IgD-negative memory B cell (primary cell): ENCODE measurements around the gene NPAS3. TPM values are rescaled to one million over a fixed set of nuclear protein-coding genes. Genes with fewer than 3 reads are reported as not detected.

Experiments used
- H3K27ac Mint-ChIP-seq, 3 donors: one replicate each; pipeline ENCODE4 v1.8.0; 2020 to 2022; ENCODE audit warnings: mild to moderate bottlenecking in 3 of 3, mixed read lengths in 3 of 3, moderate library complexity in 1 of 3
- H3K27me3 Mint-ChIP-seq: one replicate; pipeline ENCODE4 v1.8.0; 2021; ENCODE audit warnings: mixed read lengths
- H3K36me3 Mint-ChIP-seq: one replicate; pipeline ENCODE4 v1.8.0; 2020; ENCODE audit warnings: mild to moderate bottlenecking, mixed read lengths
- H3K4me1 Mint-ChIP-seq, 3 donors: one replicate each; pipeline ENCODE4 v1.8.0; 2020 to 2022; ENCODE audit warnings: mixed read lengths in 3 of 3, mild to moderate bottlenecking in 1 of 3
- H3K4me3 Mint-ChIP-seq, 4 donors: one replicate each; pipeline ENCODE4 v1.8.0; 2020 to 2022; ENCODE audit warnings: mild to moderate bottlenecking in 4 of 4, mixed read lengths in 4 of 4, moderate library complexity in 3 of 4
- H3K9me3 Mint-ChIP-seq, 3 donors: one replicate each; pipeline ENCODE4 v1.8.0; 2020 to 2021; ENCODE audit warnings: mixed read lengths in 3 of 3, mild to moderate bottlenecking in 1 of 3
- polyA plus RNA-seq: library from polyadenylated mRNA; unstranded; fragments of 300-500 nt; fragmentation: Illumina TruSeq; gene quantifications from one replicate; pipeline ENCODE4 v1.2.3, GENCODE V29; 2021

NPAS3 gene
- polyA plus RNA-seq, 1 donor from 2014 or later: not detected

GRCh38 chr14:33570694-33571310 lies 632.1 kb downstream of the NPAS3 start:
- Mint-ChIP-seq H3K4me3 (no peak overlapping the region), H3K27me3 (no peaks in the 10 kb centered on the region), H3K36me3 (no peaks in the 10 kb centered on the region), H3K4me1 (no peaks in the 10 kb centered on the region), H3K9me3 (peaks cover 0 to 7% (median 0%) of the 10 kb centered on the region in 3 donors), H3K27ac (no peak overlapping the region)

GRCh38 chr14:33573301-33573880 lies 634.7 kb downstream of the NPAS3 start:
- Mint-ChIP-seq H3K36me3 (no peaks in the 10 kb centered on the region), H3K9me3 (peaks cover 0 to 8% (median 0%) of the 10 kb centered on the region in 3 donors), H3K27me3 (no peaks in the 10 kb centered on the region), H3K27ac (no peak overlapping the region), H3K4me1 (no peaks in the 10 kb centered on the region), H3K4me3 (no peak overlapping the region)

GRCh38 chr14:33576014-33576413 lies 637.3 kb downstream of the NPAS3 start:
- Mint-ChIP-seq H3K27me3 (no peaks in the 10 kb centered on the region), H3K4me1 (no peaks in the 10 kb centered on the region), H3K4me3 (no peak overlapping the region), H3K27ac (no peak overlapping the region), H3K36me3 (no peaks in the 10 kb centered on the region), H3K9me3 (peaks cover 0 to 14% (median 0%) of the 10 kb centered on the region in 3 donors)

- H3K36me3 Mint-ChIP-seq: no peaks in the 10 kb centered on the region
- no peaks in the 10 kb centered on the region for H3K4me1 Mint-ChIP-seq
- peaks cover 0 to 13% (median 0%) of the 10 kb centered on the region in 3 donors for H3K9me3 Mint-ChIP-seq
- H3K27ac Mint-ChIP-seq: no peak overlapping the region
- H3K27me3 Mint-ChIP-seq: no peaks in the 10 kb centered on the region
- no peak overlapping the region for H3K4me3 Mint-ChIP-seq
These were observed 640.0 kb downstream of the NPAS3 start for GRCh38 chr14:33578461-33579216.

- Mint-ChIP-seq H3K4me1 (no peaks in the 10 kb centered on the region), H3K27ac (no peak overlapping the region), H3K36me3 (no peaks in the 10 kb centered on the region), H3K27me3 (no peaks in the 10 kb centered on the region), H3K4me3 (no peak overlapping the region), H3K9me3 (peaks cover 0 to 13% (median 0%) of the 10 kb centered on the region in 3 donors)
These were observed 641.6 kb downstream of the NPAS3 start for GRCh38 chr14:33580231-33580749.

GRCh38 chr14:33580841-33581240 lies 642.2 kb downstream of the NPAS3 start:
- Mint-ChIP-seq H3K27me3 (no peaks in the 10 kb centered on the region), H3K4me3 (no peak overlapping the region), H3K4me1 (no peaks in the 10 kb centered on the region), H3K27ac (no peak overlapping the region), H3K36me3 (no peaks in the 10 kb centered on the region), H3K9me3 (peaks cover 0 to 8% (median 0%) of the 10 kb centered on the region in 3 donors)

- Mint-ChIP-seq H3K9me3 (peaks cover 0 to 3% (median 0%) of the 10 kb centered on the region in 3 donors), H3K4me3 (no peak overlapping the region), H3K4me1 (no peaks in the 10 kb centered on the region), H3K27ac (no peak overlapping the region), H3K27me3 (no peaks in the 10 kb centered on the region), H3K36me3 (no peaks in the 10 kb centered on the region)
These were observed 646.0 kb downstream of the NPAS3 start for GRCh38 chr14:33584697-33585096.

- Mint-ChIP-seq H3K27me3 (no peaks in the 10 kb centered on the region), H3K36me3 (no peaks in the 10 kb centered on the region), H3K4me1 (no peaks in the 10 kb centered on the region), H3K27ac (no peak overlapping the region), H3K4me3 (no peak overlapping the region), H3K9me3 (peaks cover 0 to 2% (median 0%) of the 10 kb centered on the region in 3 donors)
These were observed 648.1 kb downstream of the NPAS3 start for GRCh38 chr14:33586806-33587205.

GRCh38 chr14:33587791-33588190 lies 649.1 kb downstream of the NPAS3 start:
- Mint-ChIP-seq H3K27me3 (no peaks in the 10 kb centered on the region), H3K9me3 (peaks cover 0 to 6% (median 0%) of the 10 kb centered on the region in 3 donors), H3K36me3 (no peaks in the 10 kb centered on the region), H3K27ac (no peak overlapping the region), H3K4me1 (no peaks in the 10 kb centered on the region), H3K4me3 (no peak overlapping the region)

- Mint-ChIP-seq H3K27me3 (no peaks in the 10 kb centered on the region), H3K4me1 (no peaks in the 10 kb centered on the region), H3K27ac (no peak overlapping the region), H3K4me3 (no peak overlapping the region), H3K9me3 (peaks cover 0 to 6% (median 0%) of the 10 kb centered on the region in 3 donors), H3K36me3 (no peaks in the 10 kb centered on the region)
These were observed 650.1 kb downstream of the NPAS3 start for GRCh38 chr14:33588771-33589170.

GRCh38 chr14:33589334-33589733 lies 650.7 kb downstream of the NPAS3 start:
- no peaks in the 10 kb centered on the region for H3K27me3 Mint-ChIP-seq

GRCh38 chr14:33590891-33591630 lies 652.4 kb downstream of the NPAS3 start:
- Mint-ChIP-seq H3K4me1 (no peaks in the 10 kb centered on the region), H3K27me3 (no peaks in the 10 kb centered on the region), H3K4me3 (no peak overlapping the region), H3K27ac (no peak overlapping the region), H3K36me3 (no peaks in the 10 kb centered on the region), H3K9me3 (peaks cover 0 to 6% (median 0%) of the 10 kb centered on the region in 3 donors)

More at GRCh38 chr14:33589334-33589733, 650.7 kb downstream of the NPAS3 start:
- Mint-ChIP-seq H3K9me3 (peaks cover 0 to 6% (median 0%) of the 10 kb centered on the region in 3 donors), H3K36me3 (no peaks in the 10 kb centered on the region), H3K27ac (no peak overlapping the region), H3K4me1 (no peaks in the 10 kb centered on the region), H3K4me3 (no peak overlapping the region)

- no peak overlapping the region for H3K4me3 Mint-ChIP-seq
- H3K9me3 Mint-ChIP-seq: peaks cover 0 to 6% (median 0%) of the 10 kb centered on the region in 3 donors
- H3K36me3 Mint-ChIP-seq: no peaks in the 10 kb centered on the region
- H3K27me3 Mint-ChIP-seq: no peaks in the 10 kb centered on the region
- H3K27ac Mint-ChIP-seq: no peak overlapping the region
- H3K4me1 Mint-ChIP-seq: no peaks in the 10 kb centered on the region
These were observed 653.6 kb downstream of the NPAS3 start for GRCh38 chr14:33592297-33592696.

GRCh38 chr14:33596211-33597080 lies 657.8 kb downstream of the NPAS3 start:
- H3K9me3 Mint-ChIP-seq: peaks cover 0 to 4% (median 0%) of the 10 kb centered on the region in 3 donors
- H3K36me3 Mint-ChIP-seq: no peaks in the 10 kb centered on the region
- H3K4me3 Mint-ChIP-seq: no peak overlapping the region
- H3K27ac Mint-ChIP-seq: no peak overlapping the region
- no peaks in the 10 kb centered on the region for H3K4me1 Mint-ChIP-seq
- no peaks in the 10 kb centered on the region for H3K27me3 Mint-ChIP-seq
